Measurements from ENCODE around the gene SHISA8.

SHISA8 gene

DNA sequence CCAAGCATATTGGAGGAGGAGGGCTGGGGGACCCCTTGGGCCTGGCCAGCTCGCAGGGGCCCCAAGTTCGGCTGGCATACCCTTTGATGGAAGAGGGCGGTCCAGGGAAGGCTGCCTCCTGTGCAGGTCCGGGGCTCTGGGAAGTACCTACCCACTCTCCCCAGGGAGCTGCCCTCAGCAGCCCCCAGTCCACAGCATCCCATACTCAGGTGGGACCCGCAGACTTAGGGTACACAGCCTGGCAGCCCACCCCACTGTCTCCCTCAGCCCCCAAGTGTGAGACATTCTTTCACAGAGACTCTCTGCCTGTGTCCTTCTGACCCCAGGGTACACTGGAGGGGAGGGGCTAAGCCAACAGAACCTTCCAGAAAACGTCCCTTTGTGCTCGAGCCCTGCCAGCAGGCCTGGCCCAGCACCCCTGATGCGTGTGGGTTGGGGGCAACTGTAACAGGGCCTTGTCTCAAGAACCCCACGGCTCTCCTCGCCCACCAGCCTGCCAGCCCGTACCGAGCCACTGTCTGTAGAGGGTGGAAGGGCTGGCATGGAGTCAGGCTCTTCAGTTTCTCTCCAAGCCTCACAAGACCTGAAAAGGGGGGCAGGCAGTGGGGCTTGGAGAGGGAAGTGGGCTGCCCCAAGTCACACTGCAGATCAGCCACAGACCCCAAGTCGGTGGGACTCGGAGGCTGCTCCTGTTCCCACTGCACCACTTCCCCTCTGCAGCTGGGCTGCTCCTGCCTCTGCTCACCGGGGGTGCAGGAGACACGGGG lies 18.7 kb upstream of the SHISA8 start:
- H3K4me3 ChIP-seq (ENCODE audit: low read length), result no peak overlapping the region
- DNase-seq (ENCODE audit: low read depth), result no peak
- no peak for TF ChIP-seq CTCF (conservative IDR thresholded peaks at IDR 0.05; ENCODE audit: low read depth, low read length)

GRCh38 chr22:41932353-41932752 lies 17.5 kb upstream of the SHISA8 start:
- no peak overlapping the region for H3K4me3 ChIP-seq (ENCODE audit: low read length)
- no peak for DNase-seq (ENCODE audit: low read depth)
- TF ChIP-seq CTCF (conservative IDR thresholded peaks at IDR 0.05; ENCODE audit: low read depth, low read length), result no peak

DNA sequence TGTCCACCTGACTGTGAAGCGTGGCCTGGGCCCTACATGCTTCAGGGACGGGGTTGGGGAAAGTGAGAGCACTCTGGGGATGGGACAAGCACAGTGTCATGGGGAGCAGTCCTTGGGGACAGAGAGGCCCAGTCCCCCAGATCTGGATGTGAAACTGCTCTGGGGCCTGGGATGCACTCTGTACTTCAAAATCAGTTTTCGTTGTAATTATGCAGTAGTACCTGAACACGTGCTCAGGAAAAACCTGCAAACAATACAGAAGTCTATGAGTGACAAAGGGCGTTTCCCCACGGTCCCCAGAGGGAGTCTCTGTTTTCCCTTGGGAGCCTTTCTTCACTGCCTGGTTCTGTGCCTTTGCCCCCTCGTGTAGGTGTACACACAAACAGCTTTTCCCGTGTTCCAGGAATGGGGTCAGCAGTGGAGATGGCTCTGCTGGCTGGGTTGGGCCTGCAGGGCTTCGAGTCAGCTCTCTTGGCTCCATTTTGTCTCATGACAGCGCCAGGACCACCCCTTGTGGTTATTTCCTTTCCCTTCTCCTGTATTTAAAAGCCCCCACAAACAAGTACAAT lies 16.9 kb upstream of the SHISA8 start:
- DNase-seq (ENCODE audit: low read depth), result no peak
- H3K4me3 ChIP-seq (ENCODE audit: low read length), result no peak overlapping the region
- TF ChIP-seq CTCF (conservative IDR thresholded peaks at IDR 0.05; ENCODE audit: low read depth, low read length), result no peak

GRCh38 chr22:41929418-41929810 lies 14.5 kb upstream of the SHISA8 start:
- H3K4me3 ChIP-seq (ENCODE audit: low read length), result no peak overlapping the region
- no peak for TF ChIP-seq CTCF (conservative IDR thresholded peaks at IDR 0.05; ENCODE audit: low read depth, low read length)
- DNase-seq (ENCODE audit: low read depth), result no peak

- H3K4me3 ChIP-seq (ENCODE audit: low read length), result no peak overlapping the region
- DNase-seq (ENCODE audit: low read depth), result no peak
- no peak for TF ChIP-seq CTCF (conservative IDR thresholded peaks at IDR 0.05; ENCODE audit: low read depth, low read length)
These were observed 13.9 kb upstream of the SHISA8 start for GRCh38 chr22:41928593-41929417.

- no peak for TF ChIP-seq CTCF (conservative IDR thresholded peaks at IDR 0.05; ENCODE audit: low read depth, low read length)
- no peak for DNase-seq (ENCODE audit: low read depth)
- no peak overlapping the region for H3K4me3 ChIP-seq (ENCODE audit: low read length)
These were observed 12.9 kb upstream of the SHISA8 start for GRCh38 chr22:41927813-41928212.
